ENCODE data around the gene CAPG.

GRCh38 chr2:85390941-85391669 lies 19.1 kb downstream of the CAPG start:
- TF ChIP-seq EZH2phosphoT487 (IDR thresholded peaks at IDR 0.05; ENCODE audit: insufficient read depth, low read depth) (no peak), EZH2 (IDR thresholded peaks at IDR 0.05; ENCODE audit: insufficient read depth, poor library complexity, severe bottlenecking) (no peak)

All from GM23248 (cell line).